T-helper 17 cell (primary cell): ENCODE results near the gene MCF2L. TPM values are rescaled to one million over a fixed set of nuclear protein-coding genes. Genes with fewer than 3 reads are reported as not detected.
"Not testable (repeated sequence)": the region's sequence is repeated elsewhere in the genome, so short reads cannot be mapped to it uniquely, and the experiment has no call there.

Source experiments
- ATAC-seq: fragments of 150-1000 bp; cut with Tn5 transposase; 2 replicates; pipeline ENCODE4 v1.10.0; 2021; ENCODE audit warnings: mild to moderate bottlenecking, moderate library complexity
- DNase-seq, 3 donors: peaks; one replicate each; pipeline versions ENCODE4 v3.0.0 to v3.0.0-alpha.2; 2020 to 2021
- H3K9me3 ChIP-seq: one replicate; pipeline ENCODE4 v1.7.0; 2013; ENCODE audit warnings: low read length, mild to moderate bottlenecking; ENCODE audit not compliant: control insufficient read depth, poor library complexity, severe bottlenecking
- H3K27ac Mint-ChIP-seq: one replicate; pipeline ENCODE4 v1.8.0; 2022; ENCODE audit warnings: mild to moderate bottlenecking, moderate library complexity, mixed read lengths
- H3K27me3 Mint-ChIP-seq: one replicate; pipeline ENCODE4 v1.8.0; 2022; ENCODE audit warnings: mixed read lengths
- H3K36me3 Mint-ChIP-seq: one replicate; pipeline ENCODE4 v1.8.0; 2022; ENCODE audit warnings: low read depth, mixed read lengths
- H3K4me1 Mint-ChIP-seq: one replicate; pipeline ENCODE4 v1.8.0; 2022; ENCODE audit warnings: mild to moderate bottlenecking, mixed read lengths
- H3K4me3 Mint-ChIP-seq: one replicate; pipeline ENCODE4 v1.8.0; 2022; ENCODE audit warnings: mild to moderate bottlenecking, moderate library complexity, mixed read lengths
- total RNA-seq, 4 donors: library from RNA in 2 of 4; stranded (reverse) in 2 of 4; gene quantifications; one replicate each; pipeline ENCODE4 v1.2.3 and lab custom pipeline; 2022 to 2026

Gene MCF2L
- total RNA-seq, 2 donors from 2014 or later, result 9.7 to 13.2 TPM

DNA sequence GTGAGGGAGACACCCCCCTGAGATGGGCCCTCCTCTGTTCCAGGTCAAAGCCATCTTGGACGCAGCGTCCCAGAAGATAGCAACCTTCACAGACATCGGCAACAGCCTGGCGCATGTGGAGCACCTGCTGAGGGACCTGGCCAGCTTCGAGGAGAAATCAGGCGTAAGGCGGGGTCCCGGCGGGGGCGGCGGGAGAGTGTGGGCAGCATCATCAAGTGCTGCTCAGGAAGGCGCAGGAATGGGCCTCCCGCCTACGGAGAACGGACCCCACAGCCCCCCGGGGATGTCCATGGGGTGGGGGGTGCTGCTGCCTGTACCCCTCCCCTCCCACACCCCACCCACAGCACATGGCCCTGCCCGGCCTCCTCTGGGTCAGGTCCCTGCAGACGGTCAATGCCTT is 105.4 kb downstream of the MCF2L start:
- Mint-ChIP-seq H3K4me1 (peaks cover 1% of the 10 kb centered on the region), H3K27ac (no peak overlapping the region), H3K27me3 (no peaks in the 10 kb centered on the region), H3K4me3 (no peak overlapping the region), H3K36me3 (peaks cover 5% of the 10 kb centered on the region)
- DNase-seq, result no peak
- ATAC-seq, result no peak
- no peaks in the 10 kb centered on the region for H3K9me3 ChIP-seq

DNA sequence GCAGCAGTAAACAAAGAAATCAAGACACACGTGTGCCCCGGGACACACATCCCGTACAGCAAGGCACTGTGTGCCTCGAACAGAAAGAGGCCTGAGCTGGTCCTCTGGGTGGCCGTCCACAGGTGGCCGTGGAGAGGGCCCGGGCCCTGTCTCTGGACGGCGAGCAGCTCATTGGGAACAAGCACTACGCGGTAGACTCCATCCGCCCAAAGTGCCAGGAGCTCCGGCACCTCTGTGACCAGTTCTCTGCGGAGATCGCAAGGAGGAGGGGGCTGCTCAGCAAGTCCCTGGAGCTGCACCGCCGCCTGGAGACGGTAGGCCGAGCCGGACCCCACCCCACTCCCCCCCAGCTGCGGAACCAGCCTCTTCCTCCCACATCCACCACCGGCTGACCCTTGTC is 105.9 kb downstream of the MCF2L start:
- Mint-ChIP-seq H3K36me3 (peaks cover 6% of the 10 kb centered on the region), H3K4me3 (no peak overlapping the region), H3K27me3 (no peaks in the 10 kb centered on the region), H3K27ac (no peak overlapping the region), H3K4me1 (peaks cover 2% of the 10 kb centered on the region)
- no peak for ATAC-seq
- no peak for DNase-seq
- H3K9me3 ChIP-seq, result no peaks in the 10 kb centered on the region

DNA sequence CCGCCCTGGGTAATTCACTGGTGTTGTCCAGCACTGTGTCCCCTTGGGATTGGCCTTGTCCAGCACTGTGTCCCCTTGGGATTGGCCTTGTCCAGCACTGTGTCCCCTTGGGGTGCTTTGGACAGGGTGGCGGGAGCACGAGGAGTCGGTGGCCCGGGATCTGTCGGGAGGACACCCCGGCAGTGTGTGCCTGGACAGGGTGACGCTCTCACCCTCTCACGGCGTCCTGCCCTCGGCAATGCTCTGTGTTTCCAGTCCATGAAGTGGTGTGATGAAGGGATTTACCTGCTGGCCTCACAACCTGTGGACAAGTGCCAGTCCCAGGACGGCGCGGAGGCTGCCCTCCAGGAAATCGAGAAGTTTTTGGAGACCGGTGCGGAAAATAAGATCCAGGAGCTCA is 106.7 kb downstream of the MCF2L start:
- Mint-ChIP-seq H3K27ac (peak overlapping the region; percentile 11), H3K36me3 (peaks cover 6% of the 10 kb centered on the region)
- DNase-seq, result no peak

DNA sequence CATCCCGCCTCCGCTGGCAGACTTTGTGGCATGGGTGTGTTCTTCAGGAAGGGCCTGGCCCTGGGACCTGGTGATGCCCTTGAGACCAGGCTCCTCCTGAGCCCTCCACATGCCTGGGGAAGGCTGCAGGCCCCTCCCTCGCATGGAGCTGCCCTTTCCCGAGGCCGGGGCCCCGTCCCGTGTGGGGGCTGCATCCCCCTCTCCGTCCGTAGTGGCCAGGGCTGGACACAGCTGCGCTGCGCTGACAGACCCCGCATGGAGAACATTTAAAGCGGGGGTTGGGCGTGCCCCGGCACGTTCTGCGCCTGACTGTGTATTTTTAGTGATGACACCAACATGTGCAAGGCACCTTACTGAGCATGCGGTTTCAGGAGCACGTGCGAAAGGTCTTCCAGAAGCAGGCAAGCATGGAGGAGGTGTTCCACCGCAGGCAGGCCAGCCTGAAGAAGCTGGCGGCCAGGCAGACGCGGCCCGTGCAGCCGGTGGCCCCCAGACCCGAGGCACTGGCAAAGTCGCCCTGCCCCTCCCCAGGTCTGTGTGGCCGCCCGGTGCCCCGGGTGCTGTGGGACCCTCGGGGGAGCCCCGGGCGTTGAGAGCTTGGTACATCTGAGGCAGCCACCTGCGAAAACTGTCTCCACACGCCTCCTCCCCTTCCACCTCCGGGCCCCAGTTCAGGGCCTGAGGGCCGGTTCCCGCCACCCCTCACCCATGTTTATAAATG is 107.8 kb downstream of the MCF2L start:
- peaks cover 2% of the 10 kb centered on the region for H3K4me1 Mint-ChIP-seq
- H3K36me3 Mint-ChIP-seq, result peaks cover 6% of the 10 kb centered on the region
- no peaks in the 10 kb centered on the region for H3K9me3 ChIP-seq
- H3K27ac Mint-ChIP-seq, result no peak overlapping the region
- no peaks in the 10 kb centered on the region for H3K27me3 Mint-ChIP-seq
- DNase-seq, result no peak
- ATAC-seq, result no peak
- H3K4me3 Mint-ChIP-seq, result no peak overlapping the region

More for the DNA sequence above, 106.7 kb downstream of the MCF2L start:
- no peaks in the 10 kb centered on the region for H3K27me3 Mint-ChIP-seq
- peak overlapping the region; percentile 36 for H3K4me3 Mint-ChIP-seq
- no peaks in the 10 kb centered on the region for H3K9me3 ChIP-seq
- H3K4me1 Mint-ChIP-seq, result peaks cover 2% of the 10 kb centered on the region
- ATAC-seq, result no peak

DNA sequence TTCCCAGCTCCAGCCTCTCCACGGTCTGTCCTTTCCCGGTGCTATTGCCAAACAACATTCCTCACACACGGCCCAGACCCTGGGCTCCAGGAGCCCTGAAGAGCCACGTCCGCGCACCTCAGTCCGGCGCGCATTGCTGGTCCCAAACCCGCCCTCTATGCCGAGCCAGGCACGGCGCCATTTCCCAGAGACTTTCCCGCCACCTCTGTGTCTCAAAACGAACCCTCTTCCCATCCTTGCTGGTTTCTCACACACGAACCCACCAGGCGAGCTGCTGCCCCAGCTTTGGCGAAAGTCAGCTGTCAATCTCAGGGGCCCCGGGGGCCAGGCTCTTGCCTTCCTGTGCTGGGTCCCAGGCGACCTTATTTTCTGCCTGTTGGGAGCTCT is 108.5 kb downstream of the MCF2L start:
- no peak for DNase-seq
- Mint-ChIP-seq H3K27ac (no peak overlapping the region), H3K36me3 (peaks cover 6% of the 10 kb centered on the region)

DNA sequence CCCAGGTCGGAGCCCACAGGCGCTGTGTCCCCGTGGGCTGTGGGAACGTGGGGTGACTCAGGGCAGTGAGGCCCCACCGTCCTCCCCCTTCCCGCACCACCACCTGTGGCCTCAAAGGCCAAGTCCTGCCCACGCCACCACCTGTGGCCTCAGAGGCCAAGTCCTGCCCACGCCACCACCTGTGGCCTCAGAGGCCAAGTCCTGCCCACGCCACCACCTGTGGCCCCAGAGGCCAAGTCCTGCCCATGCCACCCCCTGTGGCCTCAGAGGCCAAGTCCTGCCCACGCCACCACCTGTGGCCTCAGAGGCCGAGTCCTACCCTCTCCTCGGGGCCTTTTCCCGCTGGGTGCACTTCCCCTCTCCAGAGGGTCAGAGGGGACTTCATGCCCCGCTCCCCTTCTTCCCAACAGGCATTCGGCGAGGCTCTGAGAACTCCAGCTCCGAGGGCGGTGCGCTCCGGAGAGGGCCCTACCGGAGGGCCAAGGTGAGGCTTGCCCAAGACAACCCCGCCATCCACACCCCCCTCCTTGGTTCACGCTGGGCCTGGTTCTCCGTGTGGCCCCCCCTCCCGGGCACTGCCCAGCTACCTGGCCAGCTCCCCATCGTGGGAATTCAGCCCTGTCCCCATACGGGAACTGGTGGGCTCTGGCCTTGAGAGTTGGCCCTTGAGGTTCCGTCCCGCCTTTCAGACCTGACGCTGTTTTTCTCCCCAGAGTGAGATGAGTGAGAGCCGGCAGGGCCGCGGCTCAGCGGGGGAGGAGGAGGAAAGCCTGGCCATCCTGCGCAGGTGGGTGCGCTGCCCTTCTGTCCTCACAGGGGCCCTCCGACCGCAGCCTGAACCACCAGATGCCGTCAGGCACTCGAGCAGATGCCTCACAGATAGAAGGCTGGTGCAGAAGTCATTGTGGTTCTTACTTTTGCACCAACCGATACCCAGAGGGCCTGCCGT is 109.2 kb downstream of the MCF2L start:
- DNase-seq, result no peak
- peaks cover 2% of the 10 kb centered on the region for H3K4me1 Mint-ChIP-seq
- no peak overlapping the region for H3K27ac Mint-ChIP-seq
- no peak for ATAC-seq
- peaks cover 6% of the 10 kb centered on the region for H3K36me3 Mint-ChIP-seq
- H3K27me3 Mint-ChIP-seq, result no peaks in the 10 kb centered on the region
- H3K4me3 Mint-ChIP-seq, result no peak overlapping the region
- H3K9me3 ChIP-seq, result no peaks in the 10 kb centered on the region

More for the DNA sequence above, 108.5 kb downstream of the MCF2L start:
- Mint-ChIP-seq H3K4me3 (no peak overlapping the region), H3K27me3 (no peaks in the 10 kb centered on the region), H3K4me1 (peaks cover 2% of the 10 kb centered on the region)
- ATAC-seq, result no peak
- H3K9me3 ChIP-seq, result no peaks in the 10 kb centered on the region

DNA sequence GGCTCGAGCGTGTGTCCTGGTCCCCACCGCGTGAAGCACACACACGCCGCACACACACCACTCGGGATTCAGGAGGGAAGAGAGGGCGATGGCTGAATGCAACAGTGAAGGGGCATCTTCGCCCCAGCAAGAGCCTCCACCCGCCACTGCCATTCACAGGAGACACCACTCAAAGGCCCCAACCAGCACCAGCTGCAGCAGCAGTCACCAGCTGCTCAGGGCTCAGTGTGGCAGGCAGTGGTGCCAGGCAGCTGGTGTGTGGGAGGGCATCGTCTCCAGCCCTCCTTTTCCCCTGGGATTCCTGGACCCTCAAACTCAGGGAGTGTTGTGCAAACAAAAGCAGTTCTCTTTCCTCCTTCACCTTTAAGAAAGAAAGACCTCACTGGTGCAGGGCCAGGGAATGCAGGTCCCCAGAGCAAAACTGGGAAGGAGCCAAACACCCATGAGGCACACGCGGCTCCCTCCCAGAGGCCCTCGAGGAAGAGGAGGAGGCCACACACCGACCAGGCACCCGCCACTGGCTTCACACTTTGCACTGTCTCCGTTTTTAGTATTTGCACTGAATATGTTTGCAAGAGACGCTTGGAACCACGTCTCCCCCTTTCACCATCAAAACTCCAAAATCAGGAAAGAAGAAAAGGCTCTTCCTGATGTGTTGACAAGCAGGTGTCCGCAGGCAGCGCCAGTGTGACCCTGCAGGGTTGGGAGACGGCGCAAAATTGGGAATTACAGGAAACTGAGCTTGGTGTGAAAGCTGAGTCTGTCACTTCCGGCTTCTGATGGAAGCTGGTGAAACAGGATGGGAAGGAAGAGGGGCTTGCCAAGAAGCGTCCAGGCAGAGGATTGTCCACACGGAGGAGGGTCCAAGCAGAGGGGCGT is 110.1 kb downstream of the MCF2L start:
- H3K27ac Mint-ChIP-seq, result no peak overlapping the region

DNA sequence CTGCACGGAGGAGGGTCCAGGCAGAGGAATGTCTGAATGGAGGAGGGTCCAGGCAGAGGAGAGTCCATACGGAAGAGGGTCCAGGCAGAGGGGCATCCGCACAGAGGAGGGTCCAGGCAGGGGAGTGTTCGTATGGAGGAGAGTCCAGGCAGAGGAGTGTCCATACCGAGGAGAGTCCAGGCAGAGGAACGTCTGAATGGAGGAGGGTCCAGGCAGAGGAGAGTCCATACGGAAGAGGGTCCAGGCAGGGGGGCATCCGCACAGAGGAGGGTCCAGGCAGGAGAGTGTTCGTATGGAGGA is 110.7 kb downstream of the MCF2L start:
- not testable (repeated sequence) for H3K9me3 ChIP-seq, DNase-seq, H3K27ac Mint-ChIP-seq, H3K4me1 Mint-ChIP-seq, H3K4me3 Mint-ChIP-seq, H3K27me3 Mint-ChIP-seq, ATAC-seq, H3K36me3 Mint-ChIP-seq

More for the DNA sequence above, 110.1 kb downstream of the MCF2L start:
- Mint-ChIP-seq H3K4me1 (peaks cover 2% of the 10 kb centered on the region), H3K36me3 (peaks cover 6% of the 10 kb centered on the region), H3K27me3 (no peaks in the 10 kb centered on the region), H3K4me3 (no peak overlapping the region)
- H3K9me3 ChIP-seq, result no peaks in the 10 kb centered on the region
- DNase-seq (no peak), ATAC-seq (no peak)

DNA sequence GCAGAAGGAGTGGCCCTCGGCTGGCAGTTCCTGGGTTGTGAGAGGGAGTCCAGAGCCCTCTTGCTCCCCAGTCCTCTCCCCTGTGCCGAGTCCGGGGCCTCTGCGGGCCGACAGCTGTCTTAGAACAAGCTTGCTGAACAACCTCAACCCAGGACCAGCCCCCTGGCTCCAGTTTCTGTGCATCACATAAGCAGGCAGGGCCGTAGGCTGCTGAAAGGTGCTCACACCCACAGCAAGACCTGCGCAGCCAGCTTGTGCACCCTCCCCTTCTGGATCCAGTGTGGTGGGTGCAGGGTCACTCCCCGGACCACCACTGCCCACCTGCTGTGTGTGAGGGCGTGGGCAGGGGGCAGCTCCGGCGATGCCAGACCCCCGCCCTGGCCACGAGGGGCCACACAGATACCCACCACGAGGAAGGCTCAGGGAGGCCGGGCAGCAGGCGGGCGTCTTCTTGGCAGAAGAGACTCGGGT is 111.4 kb downstream of the MCF2L start:
- H3K36me3 Mint-ChIP-seq, result peaks cover 6% of the 10 kb centered on the region
- peaks cover 2% of the 10 kb centered on the region for H3K4me1 Mint-ChIP-seq
- no peak overlapping the region for H3K27ac Mint-ChIP-seq
- H3K4me3 Mint-ChIP-seq, result no peak overlapping the region
- ATAC-seq (no peak), DNase-seq (no peak)
- H3K27me3 Mint-ChIP-seq, result no peaks in the 10 kb centered on the region
- no peaks in the 10 kb centered on the region for H3K9me3 ChIP-seq

DNA sequence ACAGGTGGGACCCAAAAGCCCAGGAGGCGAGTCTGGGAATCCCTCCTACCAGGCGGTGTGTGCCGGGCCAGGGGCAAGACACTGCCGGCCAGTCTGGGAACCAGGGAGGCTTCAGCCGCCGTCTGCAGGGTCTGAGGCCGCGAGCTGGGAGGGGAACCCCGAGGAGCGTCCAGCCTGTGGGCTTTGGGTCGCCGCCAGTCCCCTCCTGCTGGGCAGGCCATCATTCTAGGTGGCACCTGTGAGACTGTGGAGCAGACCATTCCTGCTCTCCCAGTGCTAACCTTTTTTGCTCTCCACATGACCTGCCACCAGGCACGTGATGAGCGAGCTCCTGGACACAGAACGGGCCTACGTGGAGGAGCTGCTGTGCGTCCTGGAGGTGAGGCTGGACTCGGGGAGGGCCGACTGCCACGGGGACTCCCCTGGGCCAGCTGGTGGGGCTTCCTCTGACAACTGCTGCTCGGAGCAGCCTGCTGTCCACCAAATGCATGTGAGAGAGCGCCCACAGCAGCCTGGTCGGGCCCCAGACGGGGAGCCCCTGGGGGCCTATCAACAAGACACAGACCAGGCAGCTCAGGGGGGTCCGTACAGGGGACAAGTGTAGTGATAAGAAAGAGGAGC is 112.0 kb downstream of the MCF2L start:
- ATAC-seq (no peak), DNase-seq (no peak)
- H3K9me3 ChIP-seq, result no peaks in the 10 kb centered on the region
- Mint-ChIP-seq H3K4me1 (peaks cover 2% of the 10 kb centered on the region), H3K4me3 (no peak overlapping the region), H3K27ac (no peak overlapping the region), H3K36me3 (peaks cover 6% of the 10 kb centered on the region), H3K27me3 (no peaks in the 10 kb centered on the region)

DNA sequence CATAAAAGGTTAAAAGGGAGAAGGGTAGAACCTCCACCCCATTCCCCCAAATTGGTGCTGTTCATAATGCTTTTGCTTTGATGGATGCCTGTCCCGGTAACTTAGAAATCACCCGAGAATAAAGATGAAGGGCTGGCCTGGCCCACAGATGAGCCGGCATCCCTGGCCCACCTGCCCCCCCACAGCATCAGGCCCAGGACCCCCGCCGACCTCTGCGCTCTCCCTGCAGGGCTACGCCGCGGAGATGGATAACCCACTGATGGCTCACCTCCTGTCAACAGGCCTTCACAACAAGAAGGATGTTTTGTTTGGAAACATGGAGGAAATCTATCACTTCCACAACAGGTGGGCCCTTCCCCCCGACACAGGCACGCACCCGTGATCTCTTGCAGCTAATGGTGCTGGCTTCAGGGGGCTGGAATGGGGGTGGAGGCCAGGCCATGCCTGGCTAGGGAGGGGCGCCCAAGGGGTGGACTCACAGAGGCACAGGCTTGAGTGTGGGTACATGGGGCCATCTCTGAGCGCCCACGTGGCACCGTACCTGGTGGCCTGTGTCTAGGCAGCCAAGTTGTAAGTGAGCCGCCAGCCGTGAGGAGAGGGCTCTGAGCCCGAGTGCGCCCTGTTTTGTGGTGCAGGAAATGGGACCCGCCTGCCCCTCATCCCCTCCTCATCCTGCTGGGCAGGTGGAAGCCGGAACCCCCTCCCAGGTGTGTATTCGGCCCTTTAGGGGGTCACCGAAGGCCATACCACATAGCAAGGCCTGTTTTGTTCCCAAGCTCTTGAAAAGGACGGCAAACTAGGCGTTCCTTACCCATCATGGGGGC is 113.4 kb downstream of the MCF2L start:
- Mint-ChIP-seq H3K27ac (peak overlapping the region; percentile 8), H3K4me3 (no peak overlapping the region), H3K4me1 (peaks cover 2% of the 10 kb centered on the region), H3K27me3 (no peaks in the 10 kb centered on the region), H3K36me3 (peaks cover 6% of the 10 kb centered on the region)
- ATAC-seq (no peak), DNase-seq (no peak)
- no peaks in the 10 kb centered on the region for H3K9me3 ChIP-seq

DNA sequence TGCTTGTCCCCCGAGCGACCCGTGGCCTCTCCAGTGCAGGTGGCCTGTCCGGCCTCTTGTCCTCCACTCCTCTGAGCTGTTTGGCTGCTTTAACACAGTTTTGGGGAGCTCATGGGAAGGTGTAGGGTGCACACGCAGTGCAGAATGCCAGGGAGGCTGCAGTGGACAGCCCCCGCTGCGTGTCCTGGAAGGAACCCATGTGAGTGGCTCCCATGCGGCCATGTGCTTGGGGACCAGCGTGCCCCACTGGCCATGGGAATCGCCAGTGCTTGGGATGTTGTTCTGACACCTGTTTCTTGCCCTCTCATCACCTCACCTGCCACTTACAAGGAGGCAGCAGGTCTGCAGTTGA is 114.0 kb downstream of the MCF2L start:
- Mint-ChIP-seq H3K27ac (no peak overlapping the region), H3K4me1 (peaks cover 2% of the 10 kb centered on the region), H3K4me3 (no peak overlapping the region), H3K27me3 (no peaks in the 10 kb centered on the region), H3K36me3 (peaks cover 2% of the 10 kb centered on the region)
- ATAC-seq, result no peak
- no peaks in the 10 kb centered on the region for H3K9me3 ChIP-seq
- DNase-seq, result no peak
